ENCODE measurements around the gene NME5. TPM values are rescaled to one million over a fixed set of nuclear protein-coding genes. Genes with fewer than 3 reads are reported as not detected.
"Not testable (repeated sequence)": the region's sequence is repeated elsewhere in the genome, so short reads cannot be mapped to it uniquely, and the experiment has no call there.

Gene NME5
- total RNA-seq, 1 experiment from 2014 or later: 1.9 TPM

- intact Hi-C loops (cut with micrococcal nuclease; ENCODE audit: unreplicated experiment): no loop called here
Observed at GRCh38 chr5:138160706-138161105, 21.5 kb upstream of the NME5 start.

GRCh38 chr5:138159666-138160065, 20.4 kb upstream of the NME5 start:
- POLR2A ChIA-PET (ENCODE audit: unreplicated experiment): interaction anchor here (0.6 kb wide), 1 partner anchor 82 kb away, joined by 4 read pairs; no protein-coding TSS in a partner anchor
- no peak overlapping the region for H3K4me2 ChIP-seq
- CTCF ChIA-PET: no interaction called here
- H3K9me2 ChIP-seq (ENCODE audit: insufficient read depth): no peaks in the 10 kb centered on the region
- peaks cover 16% of the 10 kb centered on the region for H3K36me3 ChIP-seq (ENCODE audit: low read depth)
- no peak for DNase-seq
- no peaks in the 10 kb centered on the region for H3K79me2 ChIP-seq (ENCODE audit: low read depth)
- no peaks in the 10 kb centered on the region for H3K9me3 ChIP-seq (ENCODE audit: insufficient read depth, low read depth)
- no peaks in the 10 kb centered on the region for H3K4me1 ChIP-seq (replicated peaks; ENCODE audit: insufficient read depth)
- BruUV-seq (replicated peaks): no TSS peak
- intact Hi-C loops (cut with micrococcal nuclease; ENCODE audit: unreplicated experiment): no loop called here
- H4K20me1 ChIP-seq (ENCODE audit: insufficient read depth): no peaks in the 10 kb centered on the region
- H2AFZ ChIP-seq: no peak overlapping the region
- H3K4me3 ChIP-seq: no peak overlapping the region
- no peak overlapping the region for H3K27ac ChIP-seq
- TF ChIP-seq CTCF (conservative IDR thresholded peaks at IDR 0.05): no peak
- no peak for TF ChIP-seq EZH2 (IDR thresholded peaks at IDR 0.05; ENCODE audit: low read depth)
- no peaks in the 10 kb centered on the region; the same call in 1 of the 2 replicates for H3F3A ChIP-seq (ENCODE audit: insufficient read depth, low read depth)
- H3K27me3 ChIP-seq (ENCODE audit: insufficient read depth, low read depth): no peaks in the 10 kb centered on the region

More at GRCh38 chr5:138160706-138161105, 21.5 kb upstream of the NME5 start:
- TF ChIP-seq EZH2 (IDR thresholded peaks at IDR 0.05; ENCODE audit: low read depth) (no peak), CTCF (conservative IDR thresholded peaks at IDR 0.05) (no peak)
- BruUV-seq (replicated peaks): no TSS peak
- no peaks in the 10 kb centered on the region for H3K9me2 ChIP-seq (ENCODE audit: insufficient read depth)
- no peak overlapping the region for H3K4me2 ChIP-seq
- no peaks in the 10 kb centered on the region for H3K79me2 ChIP-seq (ENCODE audit: low read depth)
- no peak overlapping the region for H3K4me3 ChIP-seq
- POLR2A ChIA-PET (ENCODE audit: unreplicated experiment): no interaction called here
- H3K27ac ChIP-seq: no peak overlapping the region
- CTCF ChIA-PET: no interaction called here
- no peaks in the 10 kb centered on the region for H3K9me3 ChIP-seq (ENCODE audit: insufficient read depth, low read depth)
- peaks cover 21% of the 10 kb centered on the region for H3K36me3 ChIP-seq (ENCODE audit: low read depth)
- H3K4me1 ChIP-seq (replicated peaks; ENCODE audit: insufficient read depth): no peaks in the 10 kb centered on the region
- DNase-seq: no peak
- no peaks in the 10 kb centered on the region for H3K27me3 ChIP-seq (ENCODE audit: insufficient read depth, low read depth)
- no peak overlapping the region for H2AFZ ChIP-seq
- H4K20me1 ChIP-seq (ENCODE audit: insufficient read depth): no peaks in the 10 kb centered on the region
- H3F3A ChIP-seq (ENCODE audit: insufficient read depth, low read depth): no peaks in the 10 kb centered on the region; the same call in 1 of the 2 replicates

DNA sequence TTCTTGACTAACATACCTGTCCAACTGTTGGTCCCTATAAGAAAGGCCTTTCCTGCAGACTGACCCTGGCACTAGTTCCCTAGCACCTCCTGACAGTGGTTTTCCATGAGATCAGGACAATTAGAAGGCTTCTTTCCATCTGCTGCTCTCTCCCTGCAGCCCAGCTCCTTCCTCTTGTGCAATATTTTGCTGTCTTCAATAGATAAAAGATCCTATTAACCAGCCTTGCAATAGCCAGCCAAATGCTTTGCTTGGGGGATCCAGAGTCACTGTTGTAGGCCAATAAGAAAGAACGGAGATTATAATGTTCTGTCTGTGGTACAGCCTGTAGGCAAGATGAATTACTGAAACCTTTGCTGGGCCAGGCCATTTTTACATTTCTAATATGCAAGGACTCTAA, 18.4 kb upstream of the NME5 start:
- Histone ChIP-seq H3K27ac (no peak overlapping the region), H3K9me3 (ENCODE audit: insufficient read depth, low read depth) (no peaks in the 10 kb centered on the region), H3K79me2 (ENCODE audit: low read depth) (no peaks in the 10 kb centered on the region), H3K4me3 (no peak overlapping the region), H3K4me1 (replicated peaks; ENCODE audit: insufficient read depth) (no peaks in the 10 kb centered on the region), H2AFZ (no peak overlapping the region), H3K4me2 (no peak overlapping the region), H3K27me3 (ENCODE audit: insufficient read depth, low read depth) (no peaks in the 10 kb centered on the region), H4K20me1 (ENCODE audit: insufficient read depth) (no peaks in the 10 kb centered on the region), H3F3A (ENCODE audit: insufficient read depth, low read depth) (no peaks in the 10 kb centered on the region; the same call in 1 of the 2 replicates), H3K9me2 (ENCODE audit: insufficient read depth) (no peaks in the 10 kb centered on the region), H3K36me3 (ENCODE audit: low read depth) (peaks cover 5% of the 10 kb centered on the region; the same call in 1 of the 2 replicates)
- intact Hi-C loops (cut with micrococcal nuclease; ENCODE audit: unreplicated experiment): no loop called here
- BruUV-seq (replicated peaks): no TSS peak
- CTCF ChIA-PET: no interaction called here
- DNase-seq: no peak
- TF ChIP-seq EZH2 (IDR thresholded peaks at IDR 0.05; ENCODE audit: low read depth) (no peak), CTCF (conservative IDR thresholded peaks at IDR 0.05) (no peak)
- POLR2A ChIA-PET (ENCODE audit: unreplicated experiment): interaction anchor here (0.6 kb wide), 2 partner anchors 13 to 27 kb away, joined by 3 read pairs; no protein-coding TSS in a partner anchor

- BruUV-seq (replicated peaks); H3K9me2 ChIP-seq (ENCODE audit: insufficient read depth); H3K4me2 ChIP-seq; H3K4me3 ChIP-seq; H3F3A ChIP-seq (ENCODE audit: insufficient read depth, low read depth); H2AFZ ChIP-seq; intact Hi-C loops (cut with micrococcal nuclease; ENCODE audit: unreplicated experiment); H3K4me1 ChIP-seq (replicated peaks; ENCODE audit: insufficient read depth); CTCF ChIA-PET; POLR2A ChIA-PET (ENCODE audit: unreplicated experiment); H3K9me3 ChIP-seq (ENCODE audit: insufficient read depth, low read depth); H3K27me3 ChIP-seq (ENCODE audit: insufficient read depth, low read depth); H4K20me1 ChIP-seq (ENCODE audit: insufficient read depth); H3K79me2 ChIP-seq (ENCODE audit: low read depth); DNase-seq; H3K27ac ChIP-seq; H3K36me3 ChIP-seq (ENCODE audit: low read depth): not testable (repeated sequence)
Observed at GRCh38 chr5:138155977-138156376, 16.7 kb upstream of the NME5 start.

Data from PC-9 (cell line).